Stimulated activated CD4-positive, alpha-beta T cell treated with anti-CD3 and anti-CD28 coated beads, Interleukin-12 subunit alpha, Interleukin-12 subunit beta, amount 100 ng/mL, for 48 hours (primary cell): ENCODE results near the gene RERE.

ENCODE experiments used
- DNase-seq, 3 donors: peaks; one replicate each; pipeline ENCODE4 v3.0.0-alpha.2; 2020; ENCODE audit warnings: low read depth in 2 of 3, low spot score in 1 of 3

The RERE gene

GRCh38 chr1:8721679-8722324 lies 95.6 kb downstream of the RERE start:
- no peak for DNase-seq

- DNase-seq = no peak
Measured at GRCh38 chr1:8720347-8720746, 97.1 kb downstream of the RERE start.

DNA sequence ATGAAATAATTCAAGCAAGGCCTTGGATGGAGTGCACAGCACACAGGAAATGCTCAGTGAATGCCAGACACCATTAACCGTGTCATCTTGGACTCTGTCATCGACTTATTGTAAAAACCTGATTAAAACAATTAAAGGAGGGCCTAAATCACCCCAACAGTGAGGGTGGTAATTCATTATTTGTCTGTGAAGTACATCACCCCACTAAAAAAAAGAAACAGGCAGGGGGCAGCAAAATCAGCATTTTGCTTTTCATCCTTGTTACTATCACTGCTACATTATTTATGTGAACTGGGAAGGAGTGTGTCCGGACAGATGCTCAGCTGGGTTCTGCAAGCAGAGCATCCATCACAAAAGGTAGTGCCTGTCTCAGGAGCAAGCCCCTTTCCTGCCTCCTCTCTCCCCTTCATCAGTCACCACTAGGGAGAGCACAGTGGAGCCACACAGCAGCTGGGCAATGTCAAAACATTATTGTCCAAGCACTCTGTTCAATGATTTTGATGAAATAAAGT lies 98.5 kb downstream of the RERE start:
- DNase-seq = no peak

DNA sequence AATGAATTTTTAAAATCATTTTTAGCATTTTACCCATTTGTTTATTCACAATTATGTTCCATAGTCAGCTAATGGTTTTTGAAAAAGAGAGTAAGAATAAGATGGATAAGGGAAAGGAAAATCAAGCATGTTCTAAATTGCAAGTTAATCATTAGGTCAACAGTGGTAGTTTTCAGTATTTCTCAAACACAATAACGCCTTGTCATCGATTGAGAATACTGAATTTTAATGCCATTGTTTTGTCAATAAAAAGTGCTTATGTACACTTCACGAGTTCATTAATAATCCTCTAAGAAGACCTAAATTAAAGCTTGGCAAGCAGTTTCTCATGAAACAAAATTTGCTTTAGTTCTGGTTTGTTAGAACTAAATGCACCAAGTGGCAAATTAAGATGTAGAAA lies 100.3 kb downstream of the RERE start:
- DNase-seq = no peak

- no peak for DNase-seq
Measured at GRCh38 chr1:8716238-8716637, 101.2 kb downstream of the RERE start.

GRCh38 chr1:8714173-8714572 lies 103.3 kb downstream of the RERE start:
- no peak for DNase-seq

DNA sequence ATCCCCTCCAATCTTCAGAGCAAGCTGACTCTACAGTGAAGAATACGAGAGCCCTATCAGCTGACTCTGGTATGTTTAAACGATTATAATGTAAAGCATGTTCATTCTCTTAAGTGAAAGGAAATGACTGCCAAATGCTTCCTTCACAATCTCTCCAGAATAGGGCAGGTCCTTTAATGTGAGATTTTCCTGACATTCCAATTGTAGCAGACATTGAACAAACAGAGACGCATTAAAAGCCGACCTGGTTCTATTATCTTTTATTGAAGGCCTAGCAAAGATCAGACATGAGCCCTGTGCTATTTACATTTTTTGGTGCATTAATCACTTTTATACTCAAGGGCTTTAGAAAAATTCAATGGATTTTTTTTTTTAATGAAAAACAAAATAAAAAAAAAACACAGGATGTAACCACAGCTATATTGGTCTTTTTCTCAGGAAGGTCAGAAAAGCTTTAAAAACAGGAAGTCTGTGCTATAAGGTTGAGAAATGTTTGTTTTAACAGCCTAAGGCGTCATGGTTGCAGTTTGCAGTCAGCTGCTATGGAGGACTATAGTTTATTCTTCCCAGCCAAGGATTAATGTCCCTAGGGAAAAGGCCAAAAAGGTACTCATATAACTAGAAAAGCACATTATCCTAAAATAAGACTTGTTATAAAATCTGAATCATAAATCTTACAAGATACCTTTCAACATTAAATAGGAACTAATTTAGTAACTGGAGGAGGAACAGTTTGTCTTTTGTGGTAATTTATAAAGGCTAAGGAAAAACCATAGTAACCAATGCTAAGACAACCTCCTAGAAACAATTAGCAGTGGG lies 104.8 kb downstream of the RERE start:
- DNase-seq = no peak

DNA sequence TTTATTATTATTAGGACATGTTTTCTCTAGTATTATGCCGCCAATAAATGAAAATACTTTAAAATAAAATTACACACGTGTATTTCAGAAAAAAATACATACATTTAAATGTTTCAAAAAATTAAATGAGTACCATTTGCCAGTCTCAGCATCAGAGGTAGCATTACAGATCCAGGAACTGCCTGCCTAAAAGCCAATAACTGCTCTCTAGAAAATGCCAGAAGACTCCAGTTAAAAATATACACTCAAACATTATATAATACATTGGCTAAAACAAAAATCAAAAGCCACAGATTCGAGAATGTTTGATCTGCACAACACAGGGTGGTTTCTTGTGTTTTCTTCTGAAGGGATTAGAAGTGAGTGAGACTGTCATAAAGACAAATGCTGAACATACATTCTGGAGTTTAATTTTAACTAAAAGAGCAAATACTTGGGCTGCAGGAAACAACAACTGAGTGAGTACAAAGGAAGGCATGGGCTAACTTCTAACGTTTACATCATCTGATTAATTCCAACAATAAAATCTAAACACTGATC lies 105.5 kb downstream of the RERE start:
- DNase-seq = no peak

DNA sequence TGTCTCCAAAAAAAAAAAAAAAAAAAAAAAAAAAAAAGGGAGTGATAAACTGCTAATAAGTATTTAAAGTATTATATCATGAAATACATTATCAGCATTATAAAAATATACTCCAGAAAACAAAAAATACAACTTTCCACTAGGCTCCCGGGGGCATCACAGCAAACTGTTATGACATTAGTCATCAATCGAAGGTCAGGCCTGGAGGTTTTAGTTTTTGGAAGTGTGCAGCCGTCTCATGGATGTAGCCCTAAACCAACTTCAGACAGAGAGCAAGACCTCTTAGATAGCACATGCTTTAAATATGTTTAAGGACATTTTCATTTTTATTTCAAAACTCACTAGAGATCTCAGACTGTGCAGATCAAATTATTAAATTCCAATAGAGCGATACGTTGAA lies 106.3 kb downstream of the RERE start:
- no peak for DNase-seq

DNA sequence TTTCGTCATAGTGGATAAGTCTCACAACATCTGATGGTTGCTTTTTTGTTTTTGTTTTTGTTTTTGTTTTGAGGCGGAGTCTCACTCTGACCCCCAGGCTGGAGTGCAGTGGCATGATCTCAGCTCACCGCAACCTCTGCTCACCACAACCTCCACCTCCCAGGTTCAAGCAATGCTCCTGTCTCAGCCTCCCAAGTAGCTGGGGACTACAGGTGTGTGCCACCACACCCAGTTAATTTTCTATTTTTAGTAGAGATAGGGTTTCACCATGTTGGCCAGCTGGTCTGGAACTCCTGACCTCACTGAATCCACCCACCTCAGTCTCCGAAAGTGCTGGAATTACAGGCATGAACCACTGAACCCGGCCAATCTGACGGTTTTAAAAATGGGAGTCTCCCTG lies 109.2 kb downstream of the RERE start:
- DNase-seq = no peak

DNA sequence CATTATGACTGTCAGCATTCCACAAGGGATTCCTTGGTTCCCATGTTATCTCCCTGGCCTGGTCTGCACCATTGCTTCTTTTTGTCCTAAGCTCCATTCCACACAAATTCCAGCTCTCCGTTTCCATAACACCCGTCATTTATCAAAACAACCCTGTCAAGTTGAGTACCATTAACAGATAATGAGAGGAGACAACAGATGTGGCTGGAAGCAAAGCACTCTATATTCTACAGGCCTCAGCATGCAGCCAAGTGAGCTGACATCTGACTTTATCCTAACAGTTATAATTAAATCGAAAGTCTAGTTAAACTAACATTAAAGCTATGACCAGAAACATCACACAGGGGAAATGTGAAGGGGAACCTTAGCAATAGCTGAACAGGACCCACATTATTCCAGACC lies 110.4 kb downstream of the RERE start:
- no peak for DNase-seq

- DNase-seq = no peak
Measured at GRCh38 chr1:8706291-8706690, 111.1 kb downstream of the RERE start.

GRCh38 chr1:8704866-8705506 lies 112.5 kb downstream of the RERE start:
- no peak for DNase-seq

- peak; percentile 44 to 62 (median 46) for DNase-seq
Measured at GRCh38 chr1:8702850-8703810, 114.3 kb downstream of the RERE start.

DNA sequence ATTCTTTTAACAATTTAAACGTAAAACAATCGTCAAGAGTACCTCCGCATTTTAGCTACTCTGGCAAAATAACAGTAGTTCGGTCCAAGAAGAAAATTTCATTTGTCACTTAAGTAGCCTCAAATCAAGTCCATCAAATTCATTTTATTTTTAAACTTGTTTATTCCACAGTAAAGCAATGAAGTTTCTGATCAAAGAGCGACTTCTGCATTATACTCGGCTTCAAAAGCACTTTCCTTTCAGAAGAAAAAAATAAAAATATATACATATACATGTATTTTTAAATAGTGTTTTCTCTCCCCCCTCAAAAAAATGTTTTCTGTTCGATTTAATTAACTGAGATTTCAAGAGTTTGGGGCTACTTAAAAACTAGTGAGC lies 115.0 kb downstream of the RERE start:
- DNase-seq = no peak

GRCh38 chr1:8701794-8702471 lies 115.5 kb downstream of the RERE start:
- no peak for DNase-seq

GRCh38 chr1:8699679-8700078 lies 117.8 kb downstream of the RERE start:
- DNase-seq = no peak

- no peak for DNase-seq
Measured at GRCh38 chr1:8698937-8699447, 118.4 kb downstream of the RERE start.

GRCh38 chr1:8698012-8698630 lies 119.3 kb downstream of the RERE start:
- DNase-seq = no peak
